HEK293T (cell line): ENCODE results near the gene GLRA3.

Experiments used
- CTCF ChIA-PET: fragments of 350-600 bp; formaldehyde crosslinking; extraction: SDS; loops from one replicate; lab custom pipeline; 2021; ENCODE audit warnings: antibody characterized with exemption, inconsistent platforms; lab: Yijun Ruan, JAX
- POLR2A ChIA-PET: fragments of 350-600 bp; formaldehyde crosslinking; extraction: SDS; loops from one replicate; lab custom pipeline; 2020; ENCODE audit warnings: antibody characterized with exemption, inconsistent platforms; lab: Yijun Ruan, JAX
- DNase-seq: peaks from one replicate; pipeline ENCODE4 v3.0.0; 2012; ENCODE audit warnings: mixed read lengths; ENCODE audit errors: extremely low spot score
- ARNT ChIP-seq: fragments of 450-650 bp; IDR thresholded peaks from 2 replicates; pipeline ENCODE4 v1.6.1; 2017; ENCODE audit warnings: mild to moderate bottlenecking
- BHLHE40 ChIP-seq: fragments of 450-650 bp; IDR thresholded peaks from 2 replicates; pipeline ENCODE4 v1.6.1; 2016; ENCODE audit warnings: mild to moderate bottlenecking, moderate library complexity, borderline replicate concordance
- CTBP1 ChIP-seq: fragments of 450-650 bp; IDR thresholded peaks from 2 replicates; pipeline ENCODE4 v1.6.1; 2016; ENCODE audit warnings: borderline replicate concordance
- ELF4 ChIP-seq: fragments of 450-650 bp; IDR thresholded peaks from 2 replicates; pipeline ENCODE4 v1.6.1; 2017; ENCODE audit warnings: antibody characterized with exemption
- FOXA1 ChIP-seq: fragments of 450-650 bp; IDR thresholded peaks from 2 replicates; pipeline ENCODE4 v1.6.1; 2016; ENCODE audit warnings: mild to moderate bottlenecking
- FOXK2 ChIP-seq: fragments of 450-650 bp; IDR thresholded peaks from 2 replicates; pipeline ENCODE4 v1.6.1; 2016; ENCODE audit warnings: mild to moderate bottlenecking
- FOXM1 ChIP-seq: fragments of 450-650 bp; IDR thresholded peaks from 2 replicates; pipeline ENCODE4 v1.6.1; 2017; ENCODE audit warnings: mild to moderate bottlenecking, borderline replicate concordance
- HDGF ChIP-seq: fragments of 450-650 bp; IDR thresholded peaks from 2 replicates; pipeline ENCODE4 v1.6.1; 2017; ENCODE audit warnings: antibody characterized with exemption, borderline replicate concordance
- L3MBTL2 ChIP-seq: fragments of 450-650 bp; conservative IDR thresholded peaks from 2 replicates; pipeline ENCODE4 v1.6.1; 2016; ENCODE audit warnings: mild to moderate bottlenecking
- LEF1 ChIP-seq: fragments of 450-650 bp; IDR thresholded peaks from 2 replicates; pipeline ENCODE4 v1.6.1; 2017; ENCODE audit warnings: mild to moderate bottlenecking, borderline replicate concordance
- NFRKB ChIP-seq: fragments of 450-650 bp; IDR thresholded peaks from 2 replicates; pipeline ENCODE4 v1.6.1; 2016; ENCODE audit warnings: mild to moderate bottlenecking, moderate library complexity
- PKNOX1 ChIP-seq: fragments of 450-650 bp; IDR thresholded peaks from 2 replicates; pipeline ENCODE4 v1.6.1; 2016
- SP1 ChIP-seq: fragments of 450-650 bp; IDR thresholded peaks from 2 replicates; pipeline ENCODE4 v1.6.1; 2017
- SUZ12 ChIP-seq: fragments of 450-650 bp; IDR thresholded peaks from 2 replicates; pipeline ENCODE4 v1.6.1; 2016; ENCODE audit warnings: mild to moderate bottlenecking
- TARDBP ChIP-seq: fragments of 450-650 bp; IDR thresholded peaks from 2 replicates; pipeline ENCODE4 v1.6.1; 2016
- ZNF384 ChIP-seq: fragments of 450-650 bp; IDR thresholded peaks from 2 replicates; pipeline ENCODE4 v1.6.1; 2016

Gene GLRA3

GRCh38 chr4:174869339-174869738 lies 40.3 kb upstream of the GLRA3 start:
- CTCF ChIA-PET: no interaction called here
- no peak for DNase-seq

GRCh38 chr4:174867903-174868302 lies 38.9 kb upstream of the GLRA3 start:
- TF ChIP-seq ZNF384 (no peak), SUZ12 (no peak), TARDBP (no peak), PKNOX1 (no peak), HDGF (no peak), ELF4 (no peak), L3MBTL2 (no peak), ARNT (no peak), FOXA1 (no peak), BHLHE40 (no peak), LEF1 (no peak), FOXK2 (no peak), FOXM1 (no peak), CTBP1 (no peak), NFRKB (no peak)
- ChIA-PET CTCF (no interaction called here), POLR2A (no interaction called here)
- no peak for DNase-seq

More at GRCh38 chr4:174869339-174869738, 40.3 kb upstream of the GLRA3 start:
- POLR2A ChIA-PET: no interaction called here
- TF ChIP-seq SP1: no peak
- no peak for TF ChIP-seq ELF4
- TF ChIP-seq FOXM1: no peak
- TF ChIP-seq ARNT: no peak
- TF ChIP-seq PKNOX1: no peak
- TF ChIP-seq FOXA1: no peak
- TF ChIP-seq HDGF: no peak
- no peak for TF ChIP-seq BHLHE40

- CTCF ChIA-PET: no interaction called here
- POLR2A ChIA-PET: no interaction called here
- no peak for DNase-seq
- TF ChIP-seq ARNT: no peak
- TF ChIP-seq ZNF384: no peak
- TF ChIP-seq TARDBP: no peak
- TF ChIP-seq FOXA1: no peak
- no peak for TF ChIP-seq CTBP1
- no peak for TF ChIP-seq SUZ12
- no peak for TF ChIP-seq NFRKB
- TF ChIP-seq FOXK2: no peak
- TF ChIP-seq FOXM1: no peak
- TF ChIP-seq L3MBTL2: no peak
- no peak for TF ChIP-seq ELF4
- no peak for TF ChIP-seq PKNOX1
- TF ChIP-seq HDGF: no peak
- TF ChIP-seq SP1: no peak
- no peak for TF ChIP-seq BHLHE40
- TF ChIP-seq LEF1: no peak
These were observed 36.5 kb upstream of the GLRA3 start for GRCh38 chr4:174865418-174865985.

- DNase-seq: no peak
- no peak for TF ChIP-seq ZNF384
- no peak for TF ChIP-seq CTBP1
- no peak for TF ChIP-seq LEF1
- no peak for TF ChIP-seq ARNT
- TF ChIP-seq ELF4: no peak
- TF ChIP-seq BHLHE40: no peak
- TF ChIP-seq TARDBP: no peak
- POLR2A ChIA-PET: no interaction called here
- CTCF ChIA-PET: no interaction called here
These were observed 35.0 kb upstream of the GLRA3 start for GRCh38 chr4:174864031-174864430.

- TF ChIP-seq ARNT: no peak
- no peak for TF ChIP-seq PKNOX1
- TF ChIP-seq FOXA1: no peak
- TF ChIP-seq HDGF: no peak
- no peak for TF ChIP-seq SP1
- TF ChIP-seq L3MBTL2: no peak
- TF ChIP-seq FOXM1: no peak
- TF ChIP-seq BHLHE40: no peak
- DNase-seq: no peak
- ChIA-PET POLR2A (no interaction called here), CTCF (interaction anchor here (0.7 kb wide), 1 partner anchor 820 kb away, joined by 6 read pairs; no protein-coding TSS in a partner anchor)
These were observed 31.5 kb upstream of the GLRA3 start for GRCh38 chr4:174860588-174860987.

GRCh38 chr4:174859904-174860303 lies 30.9 kb upstream of the GLRA3 start:
- POLR2A ChIA-PET: no interaction called here
- CTCF ChIA-PET: interaction anchor here (0.7 kb wide), 1 partner anchor 820 kb away, joined by 6 read pairs; no protein-coding TSS in a partner anchor

More at GRCh38 chr4:174859904-174860303, 30.9 kb upstream of the GLRA3 start:
- DNase-seq: no peak
- TF ChIP-seq FOXK2: no peak
- no peak for TF ChIP-seq ARNT
- TF ChIP-seq BHLHE40: no peak
- TF ChIP-seq ZNF384: no peak
- TF ChIP-seq TARDBP: no peak
- TF ChIP-seq SP1: no peak
